IMR-90 (cell line): ENCODE measurements around the gene FBRSL1. TPM values are rescaled to one million over a fixed set of nuclear protein-coding genes. Genes with fewer than 3 reads are reported as not detected.

ENCODE experiments used
- ATAC-seq: fragments of 200-7000 bp; cut with Tn5 transposase; 2 replicates; pipeline ENCODE4 v1.9.1; 2020; ENCODE audit warnings: low read depth, mild to moderate bottlenecking, moderate library complexity
- BruUV-seq: library from RNA; stranded (reverse); fragments of 400-500 nt; replicated peaks from 2 replicates; lab custom pipeline; 2021; lab: Mats Ljungman, UMichigan
- CTCF ChIA-PET: fragments of 300-600 bp; formaldehyde crosslinking; extraction: SDS; loops from one replicate; lab custom pipeline; 2021; ENCODE audit warnings: antibody characterized with exemption; lab: Yijun Ruan, JAX
- POLR2A ChIA-PET: fragments of 300-600 bp; sonication (Branson Sonifier 250); formaldehyde crosslinking; loops from one replicate; lab custom pipeline; 2022; ENCODE audit warnings: antibody characterized with exemption; ENCODE audit not compliant: unreplicated experiment; lab: Charles Lee
- DNase-seq: peaks from one replicate; pipeline ENCODE4 v3.0.0; 2013
- H2AFZ ChIP-seq: replicated peaks from 2 replicates; pipeline ENCODE3; 2013; ENCODE audit warnings: low read length, mild to moderate bottlenecking; ENCODE audit not compliant: poor library complexity
- H2AK5ac ChIP-seq: 2 replicates; pipeline ENCODE4 v1.6.1; 2013; ENCODE audit warnings: low read depth, low read length, inconsistent platforms
- H2AK9ac ChIP-seq: replicated peaks from 2 replicates; pipeline ENCODE3; 2013; ENCODE audit warnings: mild to moderate bottlenecking, low read depth, low read length, moderate library complexity; ENCODE audit not compliant: poor library complexity
- H2BK120ac ChIP-seq: 2 replicates; pipeline ENCODE4 v1.6.1; 2013; ENCODE audit warnings: low read depth, low read length, inconsistent platforms
- H2BK15ac ChIP-seq: 3 replicates; pipeline ENCODE4 v1.6.1; 2013; ENCODE audit warnings: low read depth, low read length, inconsistent platforms
- H2BK20ac ChIP-seq: 2 replicates; pipeline ENCODE4 v1.6.1; 2013; ENCODE audit warnings: low read depth, mild to moderate bottlenecking, inconsistent platforms, low read length, moderate library complexity
- H2BK5ac ChIP-seq: 2 replicates; pipeline ENCODE4 v1.6.1; 2013; ENCODE audit warnings: mild to moderate bottlenecking, low read depth, low read length, inconsistent platforms; ENCODE audit not compliant: poor library complexity, severe bottlenecking
- H3K14ac ChIP-seq: replicated peaks from 2 replicates; pipeline ENCODE4 v1.6.1; 2013; ENCODE audit warnings: low read depth, low read length, inconsistent platforms
- H3K18ac ChIP-seq: 2 replicates; pipeline ENCODE4 v1.6.1; 2013; ENCODE audit warnings: low read depth, low read length, control low read depth
- H3K23ac ChIP-seq: 2 replicates; pipeline ENCODE4 v1.6.1; 2013; ENCODE audit warnings: low read depth, low read length, inconsistent platforms
- H3K27ac ChIP-seq: 2 replicates; pipeline ENCODE4 v1.5.1; 2013; ENCODE audit warnings: mild to moderate bottlenecking, control low read depth, low read length; ENCODE audit not compliant: insufficient read depth
- H3K27me3 ChIP-seq: 2 replicates; pipeline ENCODE4 v1.6.1; 2013; ENCODE audit warnings: low read length; ENCODE audit not compliant: control insufficient read depth, insufficient read depth
- H3K36me3 ChIP-seq: 2 replicates; pipeline ENCODE4 v1.6.1; 2013; ENCODE audit warnings: low read length, mixed read lengths; ENCODE audit not compliant: control insufficient read depth, insufficient read depth
- H3K4ac ChIP-seq: 2 replicates; pipeline ENCODE4 v1.6.1; 2013; ENCODE audit warnings: low read depth, low read length, inconsistent platforms
- H3K4me1 ChIP-seq: 2 replicates; pipeline ENCODE4 v1.6.1; 2013; ENCODE audit warnings: low read length, mixed read lengths; ENCODE audit not compliant: control insufficient read depth, insufficient read depth
- H3K4me2 ChIP-seq: 2 replicates; pipeline ENCODE4 v1.6.1; 2013; ENCODE audit warnings: low read depth, mild to moderate bottlenecking, control low read depth, low read length, moderate library complexity
- H3K4me3 ChIP-seq: 2 replicates; pipeline ENCODE4 v1.5.1; 2013; ENCODE audit warnings: low read depth, mild to moderate bottlenecking, control low read depth, low read length, moderate library complexity; ENCODE audit not compliant: insufficient read depth
- H3K56ac ChIP-seq: 2 replicates; pipeline ENCODE4 v1.6.1; 2013; ENCODE audit warnings: low read length, inconsistent platforms; ENCODE audit not compliant: insufficient read depth; ENCODE audit errors: extremely low read depth
- H3K79me1 ChIP-seq, 2 experiments: 2 replicates each; pipeline ENCODE4 v1.6.1; 2013; ENCODE audit warnings: low read length in 2 of 2, inconsistent platforms in 1 of 2, low read depth in 1 of 2
- H3K9ac ChIP-seq: 2 replicates; pipeline ENCODE4 v1.6.1; 2013; ENCODE audit warnings: low read depth, low read length, control low read depth
- H3K9me1 ChIP-seq: 2 replicates; pipeline ENCODE4 v1.6.1; 2013; ENCODE audit warnings: low read length, inconsistent platforms; ENCODE audit not compliant: insufficient read depth
- H3K9me3 ChIP-seq: 2 replicates; pipeline ENCODE4 v1.6.1; 2013; ENCODE audit warnings: low read length; ENCODE audit not compliant: control insufficient read depth, insufficient read depth
- H4K20me1 ChIP-seq: 2 replicates; pipeline ENCODE4 v1.6.1; 2013; ENCODE audit warnings: low read length, inconsistent platforms; ENCODE audit not compliant: insufficient read depth
- H4K5ac ChIP-seq: 2 replicates; pipeline ENCODE4 v1.6.1; 2013; ENCODE audit warnings: mild to moderate bottlenecking, low read depth, low read length, control low read depth
- H4K8ac ChIP-seq, 2 experiments: 2 replicates each; pipeline ENCODE4 v1.6.1; 2013; ENCODE audit warnings: low read depth in 2 of 2, low read length in 2 of 2, control low read depth in 1 of 2, inconsistent platforms in 1 of 2
- H4K91ac ChIP-seq: 2 replicates; pipeline ENCODE4 v1.6.1; 2013; ENCODE audit warnings: low read depth, low read length, inconsistent platforms; ENCODE audit not compliant: insufficient read depth
- CEBPB ChIP-seq: IDR thresholded peaks from 2 replicates; pipeline ENCODE4 v1.6.1; 2012; ENCODE audit warnings: low read depth, low read length, improper control_type of control experiment
- CHD1 ChIP-seq: IDR thresholded peaks from 2 replicates; pipeline ENCODE4 v1.6.1; 2012; ENCODE audit warnings: low read depth, low read length, improper control_type of control experiment
- FOS ChIP-seq: fragments of 150-350 bp; IDR thresholded peaks from 2 replicates; pipeline ENCODE4 v1.6.1; 2016; ENCODE audit warnings: low read depth, low read length
- MAFK ChIP-seq: IDR thresholded peaks from 2 replicates; pipeline ENCODE4 v1.6.1; 2012; ENCODE audit warnings: low read depth, low read length, improper control_type of control experiment
- MAZ ChIP-seq: IDR thresholded peaks from 2 replicates; pipeline ENCODE4 v1.6.1; 2012; ENCODE audit warnings: low read depth, mild to moderate bottlenecking, low read length, improper control_type of control experiment, moderate library complexity, borderline replicate concordance
- MXI1 ChIP-seq: IDR thresholded peaks from 2 replicates; pipeline ENCODE4 v1.6.1; 2012; ENCODE audit warnings: low read depth, mild to moderate bottlenecking, low read length, moderate library complexity, borderline replicate concordance
- RAD21 ChIP-seq: IDR thresholded peaks from 2 replicates; pipeline ENCODE4 v1.6.1; 2012; ENCODE audit warnings: low read length, improper control_type of control experiment
- RCOR1 ChIP-seq: IDR thresholded peaks from 2 replicates; pipeline ENCODE4 v1.6.1; 2012; ENCODE audit warnings: mild to moderate bottlenecking, low read length, improper control_type of control experiment; ENCODE audit not compliant: insufficient replicate concordance
- RFX5 ChIP-seq: IDR thresholded peaks from 2 replicates; pipeline ENCODE4 v1.8.0; 2012; ENCODE audit warnings: low read depth, mild to moderate bottlenecking, low read length, moderate library complexity
- WGBS, 2 experiments: methylation state at CpG; one replicate each; pipeline versions ENCODE4 v1.1.5 to v1.1.7; 2013; ENCODE audit warnings: missing lambda C conversion rate in 2 of 2; ENCODE audit not compliant: insufficient read length in 1 of 2; ENCODE audit errors: extremely low coverage in 2 of 2; 5-methylcytosine and 5-hydroxymethylcytosine counted together
- dilution Hi-C: fragments of 300-500 bp; cut with HindIII; formaldehyde crosslinking; loops from one replicate; pipeline ENCODE4 v1.14.3; 2018; ENCODE audit warnings: low sequenced_read_pairs; ENCODE audit not compliant: unreplicated experiment
- in situ Hi-C: fragments of 300-500 bp; cut with MboI; formaldehyde crosslinking; loops from 3 replicates; pipeline ENCODE4 v1.14.3; 2019; ENCODE audit warnings: low sequenced_read_pairs, inconsistent platforms, mixed read lengths
- intact Hi-C: fragments of 100-400 bp; cut with micrococcal nuclease; formaldehyde crosslinking; loops from 2 replicates; pipeline ENCODE4 v1.10.0; 2022
- polyA plus RNA-seq, 3 experiments: library from polyadenylated mRNA; depleted of rRNA; stranded (reverse); fragments of >200 nt; gene quantifications; 2 replicates each; pipeline ENCODE4 v1.2.3, GENCODE V29; 2012; ENCODE audit warnings: low replicate concordance in 1 of 3
- total RNA-seq: library from RNA; depleted of rRNA; stranded (reverse); fragments of >200 nt; gene quantifications from 2 replicates; pipeline ENCODE4 v1.2.3, GENCODE V29; 2012

Gene FBRSL1
- total and polyA plus RNA-seq, 2 of the 4 experiments (the other 2 are of a cell fraction) = 0.36 to 10.8 TPM

DNA sequence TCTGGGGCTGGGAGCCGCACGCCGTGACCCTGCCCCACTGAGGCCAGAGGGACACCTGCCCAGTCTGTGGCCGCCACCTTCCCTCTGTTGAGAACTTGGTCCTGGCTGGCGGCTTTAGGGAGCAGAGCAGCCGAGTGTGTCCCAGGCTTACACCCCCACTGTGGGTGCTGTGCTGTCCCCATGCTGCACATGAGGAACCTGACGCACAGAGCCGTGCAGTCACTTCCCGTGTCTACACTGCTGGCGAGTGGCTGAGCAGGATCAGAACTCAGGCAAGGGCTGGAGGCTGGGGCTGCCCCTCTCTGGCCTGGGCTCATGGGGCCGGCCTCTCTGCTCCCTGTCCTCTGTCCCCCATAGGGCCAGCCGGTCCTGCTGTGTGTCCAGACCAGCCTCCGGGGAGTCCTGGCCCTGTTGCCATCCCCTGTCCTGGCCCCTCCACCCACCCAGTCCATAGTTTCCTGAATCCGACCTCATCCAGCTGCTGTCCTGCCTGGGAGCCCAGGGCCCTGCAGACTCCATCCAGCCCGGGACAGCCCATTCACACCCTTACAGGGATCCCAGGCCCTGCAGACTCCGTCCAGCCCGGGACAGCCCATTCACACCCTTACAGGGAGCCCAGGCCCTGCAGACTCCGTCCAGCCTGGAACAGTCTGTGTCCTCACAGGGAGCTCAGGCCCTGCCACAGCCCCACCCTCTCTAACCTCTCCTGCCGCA lies 10.3 kb downstream of the FBRSL1 start:
- Histone ChIP-seq H2BK120ac (no peak overlapping the region), H4K91ac (no peak overlapping the region), H3K4me2 (no peak overlapping the region), H2BK15ac (no peak overlapping the region), H3K56ac (no peak overlapping the region), H4K20me1 (peaks cover 99% of the 10 kb centered on the region), H3K79me1 (peaks cover 10 to 74% of the 10 kb centered on the region in 2 experiments; a peak in 2 of 4 replicates), H3K9ac (no peak overlapping the region), H3K4me3 (no peak overlapping the region), H4K8ac (no peak overlapping the region), H2BK5ac (no peak overlapping the region), H3K4ac (no peak overlapping the region), H3K4me1 (peaks cover 2% of the 10 kb centered on the region; the same call in 1 of the 2 replicates), H3K23ac (no peak overlapping the region), H2BK20ac (no peak overlapping the region), H4K5ac (no peak overlapping the region), H3K18ac (no peak overlapping the region), H2AK5ac (no peak overlapping the region), H3K9me1 (no peaks in the 10 kb centered on the region), H2AK9ac (no peak overlapping the region), H2AFZ (no peak overlapping the region), H3K36me3 (no peaks in the 10 kb centered on the region), H3K9me3 (no peaks in the 10 kb centered on the region), H3K27ac (no peak overlapping the region), H3K14ac (no peak overlapping the region), H3K27me3 (no peaks in the 10 kb centered on the region)
- WGBS, 2 experiments = 82% methylated on average over 12 of the region's 19 CpGs; no CpG with 5 or more reads in 1 of the 2 experiments
- ATAC-seq (no peak), DNase-seq (no peak)
- ChIA-PET CTCF (no interaction called here), POLR2A (no interaction called here)
- TF ChIP-seq CHD1 (no peak), MXI1 (no peak), RCOR1 (no peak), CEBPB (no peak), MAZ (no peak), RAD21 (no peak), MAFK (no peak), FOS (no peak), RFX5 (no peak)
- dilution Hi-C loops = no loop called here
- in situ Hi-C loops = no loop called here
- intact Hi-C loops = no loop called here
- BruUV-seq = no TSS peak
